Cerebellar nuclear complex (tissue), 1 donor: ENCODE data around the gene PLB1.

Experiments
- DNase-seq, 2 experiments: peaks; one replicate each; lab custom pipeline; 2025; lab: John Stamatoyannopoulos, UW

Gene PLB1

GRCh38 chr2:28628987-28629386 is 133.1 kb downstream of the PLB1 start:
- no peak for DNase-seq

GRCh38 chr2:28629910-28630309 is 134.1 kb downstream of the PLB1 start:
- DNase-seq = no peak

GRCh38 chr2:28630341-28630740 is 134.5 kb downstream of the PLB1 start:
- no peak for DNase-seq

GRCh38 chr2:28631514-28632206 is 135.8 kb downstream of the PLB1 start:
- no peak for DNase-seq

GRCh38 chr2:28632791-28633190 is 136.9 kb downstream of the PLB1 start:
- DNase-seq = no peak

GRCh38 chr2:28633204-28633603 is 137.3 kb downstream of the PLB1 start:
- no peak for DNase-seq

GRCh38 chr2:28633746-28634145 is 137.9 kb downstream of the PLB1 start:
- no peak for DNase-seq

- DNase-seq = no peak
These were observed 139.3 kb downstream of the PLB1 start for GRCh38 chr2:28635191-28635611.

GRCh38 chr2:28636491-28636890 is 140.6 kb downstream of the PLB1 start:
- no peak for DNase-seq

GRCh38 chr2:28637066-28638047 is 141.5 kb downstream of the PLB1 start:
- no peak for DNase-seq

GRCh38 chr2:28638102-28638501 is 142.2 kb downstream of the PLB1 start:
- DNase-seq = no peak

- DNase-seq = no peak
These were observed 143.3 kb downstream of the PLB1 start for GRCh38 chr2:28639092-28639691.

GRCh38 chr2:28639836-28640235 is 144.0 kb downstream of the PLB1 start:
- no peak for DNase-seq

GRCh38 chr2:28640260-28640907 is 144.5 kb downstream of the PLB1 start:
- DNase-seq = no peak

- no peak for DNase-seq
These were observed 145.0 kb downstream of the PLB1 start for GRCh38 chr2:28640908-28641300.

GRCh38 chr2:28642796-28643195 is 146.9 kb downstream of the PLB1 start:
- no peak for DNase-seq

GRCh38 chr2:28643327-28643726 is 147.5 kb downstream of the PLB1 start:
- DNase-seq = no peak

GRCh38 chr2:28643911-28644334 is 148.1 kb downstream of the PLB1 start:
- no peak for DNase-seq

- no peak for DNase-seq
These were observed 148.9 kb downstream of the PLB1 start for GRCh38 chr2:28644760-28645159.

GRCh38 chr2:28645553-28645952 is 149.7 kb downstream of the PLB1 start:
- no peak for DNase-seq

GRCh38 chr2:28647682-28648081 is 151.8 kb downstream of the PLB1 start:
- no peak for DNase-seq

GRCh38 chr2:28648147-28648546 is 152.3 kb downstream of the PLB1 start:
- DNase-seq = no peak
